CD14-positive monocyte (primary cell): Measurements from ENCODE around the gene ADTRP. TPM values are rescaled to one million over a fixed set of nuclear protein-coding genes. Genes with fewer than 3 reads are reported as not detected.

Experiments used
- DNase-seq, 3 donors: peaks; one replicate each; pipeline ENCODE4 v3.0.0-alpha.2; 2011 to 2022
- H2AFZ ChIP-seq: 2 replicates; pipeline ENCODE4 v1.6.0; 2012; ENCODE audit warnings: mild to moderate bottlenecking, low read depth, low read length, inconsistent platforms; ENCODE audit not compliant: insufficient read depth, poor library complexity, severe bottlenecking
- H3K27ac ChIP-seq, 2 donors: 1 replicate in 1 of 2; 2 replicates in 1 of 2; pipeline ENCODE4 v1.5.1; 2012 to 2013; ENCODE audit warnings: low read length in 2 of 2, control low read depth in 1 of 2, inconsistent platforms in 1 of 2, low read depth in 1 of 2, mild to moderate bottlenecking in 1 of 2
- H3K27me3 ChIP-seq, 2 donors: one replicate each; pipeline versions ENCODE4 v1.6.0 to v1.6.1; 2011 to 2013; ENCODE audit warnings: low read length in 2 of 2; ENCODE audit not compliant: control insufficient read depth in 2 of 2, insufficient read depth in 2 of 2
- H3K36me3 ChIP-seq, 2 donors: replicated peaks in 1 of 2; 1 replicate in 1 of 2; 2 replicates in 1 of 2; pipeline versions ENCODE4 v1.5.1 to v1.6.1; 2012 to 2013; ENCODE audit warnings: low read length in 2 of 2, control low read depth in 1 of 2, inconsistent platforms in 1 of 2, mild to moderate bottlenecking in 1 of 2; ENCODE audit not compliant: insufficient read depth in 2 of 2, control insufficient read depth in 1 of 2
- H3K4me1 ChIP-seq, 2 donors: 1 replicate in 1 of 2; 2 replicates in 1 of 2; pipeline versions ENCODE4 v1.5.1 to v1.6.1; 2012 to 2013; ENCODE audit warnings: low read length in 2 of 2, control low read depth in 1 of 2, inconsistent platforms in 1 of 2, mild to moderate bottlenecking in 1 of 2, moderate library complexity in 1 of 2; ENCODE audit not compliant: insufficient read depth in 2 of 2, control insufficient read depth in 1 of 2
- H3K4me2 ChIP-seq: replicated peaks from 2 replicates; pipeline ENCODE3; 2012; ENCODE audit warnings: low read length, moderate library complexity, mild to moderate bottlenecking; ENCODE audit not compliant: poor library complexity, severe bottlenecking; ENCODE audit errors: extremely low read depth
- H3K4me3 ChIP-seq, 3 experiments: fragments of 200-600 bp in 1 of 3; sonication (generic) in 1 of 3; replicated peaks in 1 of 3; 1 replicate in 2 of 3; 2 replicates in 1 of 3; pipeline ENCODE4 v1.5.1; 2011 to 2013; ENCODE audit warnings: low read length in 3 of 3, mild to moderate bottlenecking in 3 of 3, control low read depth in 2 of 3, low read depth in 2 of 3, inconsistent platforms in 1 of 3, moderate library complexity in 1 of 3
- H3K79me2 ChIP-seq: 2 replicates; pipeline ENCODE4 v1.6.0; 2012; ENCODE audit warnings: mild to moderate bottlenecking, control low read depth, inconsistent platforms, low read length, moderate library complexity; ENCODE audit not compliant: insufficient read depth
- H3K9ac ChIP-seq: 2 replicates; pipeline ENCODE4 v1.6.0; 2017; ENCODE audit warnings: low read length, mild to moderate bottlenecking; ENCODE audit not compliant: insufficient read depth, poor library complexity, severe bottlenecking
- H3K9me3 ChIP-seq, 2 donors: replicated peaks in 1 of 2; 1 replicate in 1 of 2; 2 replicates in 1 of 2; pipeline versions ENCODE4 v1.5.1 to v1.6.1; 2012 to 2013; ENCODE audit warnings: low read length in 2 of 2, control low read depth in 1 of 2; ENCODE audit not compliant: control insufficient read depth in 1 of 2, insufficient read depth in 1 of 2
- H4K20me1 ChIP-seq: 2 replicates; pipeline ENCODE4 v1.6.0; 2012; ENCODE audit warnings: mild to moderate bottlenecking, low read length, control low read depth, moderate library complexity; ENCODE audit not compliant: insufficient read depth
- H3K27ac Mint-ChIP-seq, 7 donors: one replicate each; pipeline ENCODE4 v1.8.0; 2020; ENCODE audit warnings: mild to moderate bottlenecking in 7 of 7, mixed read lengths in 7 of 7, moderate library complexity in 6 of 7, inconsistent platforms in 2 of 7
- H3K27me3 Mint-ChIP-seq, 3 donors: one replicate each; pipeline ENCODE4 v1.8.0; 2021 to 2022; ENCODE audit warnings: low read depth in 3 of 3, mild to moderate bottlenecking in 3 of 3, mixed read lengths in 3 of 3, moderate library complexity in 3 of 3, inconsistent platforms in 1 of 3
- H3K36me3 Mint-ChIP-seq, 2 donors: one replicate each; pipeline ENCODE4 v1.8.0; 2020; ENCODE audit warnings: mixed read lengths in 2 of 2, inconsistent platforms in 1 of 2, mild to moderate bottlenecking in 1 of 2
- H3K4me1 Mint-ChIP-seq: one replicate; pipeline ENCODE4 v1.8.0; 2020; ENCODE audit warnings: mild to moderate bottlenecking, mixed read lengths
- H3K4me3 Mint-ChIP-seq, 2 donors: one replicate each; pipeline ENCODE4 v1.8.0; 2020; ENCODE audit warnings: mild to moderate bottlenecking in 2 of 2, mixed read lengths in 2 of 2, moderate library complexity in 1 of 2
- H3K9me3 Mint-ChIP-seq, 7 donors: one replicate each; pipeline ENCODE4 v1.8.0; 2020 to 2022; ENCODE audit warnings: mixed read lengths in 7 of 7, mild to moderate bottlenecking in 6 of 7, moderate library complexity in 6 of 7, inconsistent platforms in 2 of 7
- CTCF ChIP-seq: fragments of 200-600 bp; IDR thresholded peaks from one replicate; pipeline ENCODE4 v1.8.0; 2022; ENCODE audit warnings: antibody characterized with exemption, mild to moderate bottlenecking
- WGBS: methylation state at CpG from one replicate; pipeline ENCODE4 v1.1.5; 2013; ENCODE audit warnings: missing lambda C conversion rate; ENCODE audit not compliant: insufficient coverage; 5-methylcytosine and 5-hydroxymethylcytosine counted together
- intact Hi-C, 2 donors: fragments of 100-400 bp; cut with micrococcal nuclease; formaldehyde crosslinking; loops; one replicate each; pipeline versions ENCODE4 v1.15.0 to v1.15.1; 2023
- polyA plus RNA-seq, 3 donors: library from polyadenylated mRNA; depleted of rRNA in 1 of 3; unstranded in 2 of 3; stranded (reverse) in 1 of 3; fragments of 300-500 nt in 2 of 3; fragments of >200 nt in 1 of 3; fragmentation: Illumina TruSeq in 2 of 3; gene quantifications; 1 replicate in 2 of 3; 2 replicates in 1 of 3; pipeline ENCODE4 v1.2.3, GENCODE V29; 2012 to 2021

ADTRP gene
- polyA plus RNA-seq, 3 donors, result 0.04 to 0.20 TPM; not detected in 1

- Histone ChIP-seq H3K4me3 (no peak overlapping the region), H3K27me3 (no peaks in the 10 kb centered on the region), H3K4me2 (no peak overlapping the region), H3K9me3 (no peaks in the 10 kb centered on the region), H3K79me2 (no peaks in the 10 kb centered on the region), H4K20me1 (no peaks in the 10 kb centered on the region), H3K9ac (no peak overlapping the region), H3K27ac (no peak overlapping the region), H3K36me3 (no peaks in the 10 kb centered on the region), H2AFZ (no peak overlapping the region), H3K4me1 (peaks cover 7 to 11% of the 10 kb centered on the region in 2 donors)
- H3K4me3 Mint-ChIP-seq, result no peak overlapping the region
- no peak for TF ChIP-seq CTCF
- H3K27me3 Mint-ChIP-seq, result no peaks in the 10 kb centered on the region
- H3K36me3 Mint-ChIP-seq, result no peaks in the 10 kb centered on the region
- H3K4me1 Mint-ChIP-seq, result peaks cover 21% of the 10 kb centered on the region
- no peak overlapping the region for H3K27ac Mint-ChIP-seq
- intact Hi-C loops, result no loop called here
- H3K9me3 Mint-ChIP-seq, result peaks cover 0 to 7% (median 5%) of the 10 kb centered on the region in 7 donors
- no peak for DNase-seq
- WGBS, result 43% methylated on average over 2 of the region's 4 CpGs
Measured at GRCh38 chr6:11706171-11706570, 72.4 kb downstream of the ADTRP start.

- no peak overlapping the region for H3K9ac ChIP-seq
- WGBS, result 0% methylated on average over 1 of the region's 4 CpGs
- no peak overlapping the region for H2AFZ ChIP-seq
- H3K79me2 ChIP-seq, result no peaks in the 10 kb centered on the region
- no peaks in the 10 kb centered on the region for H3K9me3 ChIP-seq
- peak in 1 of 3 donors; percentile 45 for DNase-seq
- Mint-ChIP-seq H3K9me3 (peaks cover 0 to 7% (median 5%) of the 10 kb centered on the region in 7 donors), H3K36me3 (no peaks in the 10 kb centered on the region), H3K27ac (peak overlapping the region in 1 of 7 donors; percentile 28), H3K4me3 (no peak overlapping the region), H3K27me3 (no peaks in the 10 kb centered on the region), H3K4me1 (peaks cover 17% of the 10 kb centered on the region)
- H3K4me3 ChIP-seq, result no peak overlapping the region
- H3K4me2 ChIP-seq, result no peak overlapping the region
- no peak overlapping the region for H3K27ac ChIP-seq
- no peaks in the 10 kb centered on the region for H4K20me1 ChIP-seq
- intact Hi-C loops, result no loop called here
- no peaks in the 10 kb centered on the region for H3K27me3 ChIP-seq
- H3K36me3 ChIP-seq, result no peaks in the 10 kb centered on the region
- H3K4me1 ChIP-seq, result peaks cover 7 to 11% of the 10 kb centered on the region in 2 donors
- TF ChIP-seq CTCF, result no peak
Measured at GRCh38 chr6:11705483-11705882, 73.1 kb downstream of the ADTRP start.
